Tibial artery (tissue), 4 donors: ENCODE data around the gene CDC6.
"Not testable (repeated sequence)": the region's sequence is repeated elsewhere in the genome, so short reads cannot be mapped to it uniquely, and the experiment has no call there.

Experiments used
- DNase-seq, 2 donors: peaks; one replicate each; pipeline ENCODE4 v3.0.0-alpha.2; 2019
- H3K27ac ChIP-seq, 2 donors: fragments of 200-600 bp; sonication (generic) in 1 of 2; 1 replicate in 1 of 2; 2 replicates in 1 of 2; pipeline ENCODE4 v1.5.1; 2018 to 2019; ENCODE audit warnings: mild to moderate bottlenecking in 1 of 2
- H3K27me3 ChIP-seq, 2 donors: fragments of 200-600 bp; sonication (generic) in 1 of 2; one replicate each; pipeline versions ENCODE4 v1.5.1 to v1.6.0; 2016 to 2019
- H3K36me3 ChIP-seq, 3 donors: fragments of 200-600 bp; sonication (generic) in 2 of 3; one replicate each; pipeline ENCODE4 v1.5.1; 2016 to 2019; ENCODE audit warnings: mild to moderate bottlenecking in 2 of 3
- H3K4me1 ChIP-seq, 4 donors: fragments of 200-600 bp; sonication (generic) in 2 of 4; 1 replicate in 3 of 4; 2 replicates in 1 of 4; pipeline ENCODE4 v1.5.1; 2016 to 2019
- H3K4me3 ChIP-seq, 2 donors: fragments of 200-600 bp; sonication (generic) in 1 of 2; 1 replicate in 1 of 2; 2 replicates in 1 of 2; pipeline ENCODE4 v1.5.1; 2018 to 2019; ENCODE audit warnings: mild to moderate bottlenecking in 2 of 2
- H3K9me3 ChIP-seq, 3 donors: fragments of 200-600 bp; sonication (generic) in 1 of 3; one replicate each; pipeline ENCODE4 v1.5.1; 2016 to 2019
- intact Hi-C: fragments of 100-400 bp; cut with DNase I; formaldehyde crosslinking; loops from one replicate; pipeline ENCODE4 v1.15.0; 2023; ENCODE audit warnings: low total_unique reads
- TF ChIP-seq, protein P1 (sequence below), 2 experiments: fragments of 200-600 bp in 1 of 2; fragments of 450-650 bp in 1 of 2; IDR thresholded peaks; one replicate each; pipeline ENCODE4 v1.5.1; 2017 to 2019; ENCODE audit warnings: antibody characterized with exemption in 2 of 2, mild to moderate bottlenecking in 1 of 2, moderate library complexity in 1 of 2

CDC6 gene

DNA sequence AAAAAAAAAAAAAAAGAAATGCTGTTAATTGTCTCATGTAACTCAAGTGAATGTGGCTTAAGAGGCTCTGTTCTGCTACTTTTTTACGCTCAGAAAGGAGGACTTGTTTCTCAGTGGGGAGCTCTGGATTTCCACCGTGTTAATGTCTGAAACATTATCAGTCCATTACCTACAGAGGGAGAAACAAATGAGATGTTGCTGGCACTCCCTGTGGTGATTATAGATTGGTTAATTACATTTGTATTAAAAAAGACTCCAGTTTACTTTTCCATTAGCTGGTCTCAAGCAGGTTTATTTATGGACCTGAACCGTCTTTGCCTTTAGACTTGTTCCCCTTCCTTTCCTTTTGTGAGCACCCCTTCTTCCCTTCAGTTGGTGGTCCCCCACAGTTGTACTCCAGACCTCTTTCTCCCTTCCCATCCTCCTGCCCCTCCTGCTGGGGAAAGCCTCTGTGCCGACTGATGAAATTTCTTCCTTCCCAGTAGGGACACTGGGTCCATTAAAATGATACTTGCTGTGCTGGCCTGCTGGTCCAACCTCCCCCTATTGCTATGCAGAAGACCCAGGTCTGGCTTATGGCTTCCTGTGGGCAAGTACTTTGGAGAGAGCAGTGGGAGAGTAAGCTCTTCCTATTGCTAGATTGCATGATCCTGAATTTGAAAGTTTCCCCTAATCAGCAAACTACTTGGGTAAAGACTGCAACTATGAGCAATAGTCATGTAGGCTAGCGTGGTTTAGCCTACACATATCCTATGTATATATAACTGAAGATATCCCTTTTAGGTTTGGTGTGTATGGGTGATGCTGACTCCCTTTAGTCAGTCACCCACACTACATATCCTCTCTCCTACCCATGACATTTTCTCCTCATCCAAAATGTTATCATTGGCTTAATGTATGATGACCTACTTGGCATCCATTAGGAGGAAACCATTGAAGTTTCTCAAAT is 8.1 kb downstream of the CDC6 start:
- TF ChIP-seq, protein P1, sequence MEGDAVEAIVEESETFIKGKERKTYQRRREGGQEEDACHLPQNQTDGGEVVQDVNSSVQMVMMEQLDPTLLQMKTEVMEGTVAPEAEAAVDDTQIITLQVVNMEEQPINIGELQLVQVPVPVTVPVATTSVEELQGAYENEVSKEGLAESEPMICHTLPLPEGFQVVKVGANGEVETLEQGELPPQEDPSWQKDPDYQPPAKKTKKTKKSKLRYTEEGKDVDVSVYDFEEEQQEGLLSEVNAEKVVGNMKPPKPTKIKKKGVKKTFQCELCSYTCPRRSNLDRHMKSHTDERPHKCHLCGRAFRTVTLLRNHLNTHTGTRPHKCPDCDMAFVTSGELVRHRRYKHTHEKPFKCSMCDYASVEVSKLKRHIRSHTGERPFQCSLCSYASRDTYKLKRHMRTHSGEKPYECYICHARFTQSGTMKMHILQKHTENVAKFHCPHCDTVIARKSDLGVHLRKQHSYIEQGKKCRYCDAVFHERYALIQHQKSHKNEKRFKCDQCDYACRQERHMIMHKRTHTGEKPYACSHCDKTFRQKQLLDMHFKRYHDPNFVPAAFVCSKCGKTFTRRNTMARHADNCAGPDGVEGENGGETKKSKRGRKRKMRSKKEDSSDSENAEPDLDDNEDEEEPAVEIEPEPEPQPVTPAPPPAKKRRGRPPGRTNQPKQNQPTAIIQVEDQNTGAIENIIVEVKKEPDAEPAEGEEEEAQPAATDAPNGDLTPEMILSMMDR (IDR thresholded peaks at IDR 0.05) = no peak
- Histone ChIP-seq H3K36me3 (no peaks in the 10 kb centered on the region), H3K4me3 (no peak overlapping the region), H3K9me3 (no peaks in the 10 kb centered on the region), H3K4me1 (peaks cover 0 to 27% (median 7%) of the 10 kb centered on the region in 4 donors), H3K27ac (no peak overlapping the region), H3K27me3 (no peaks in the 10 kb centered on the region)
- intact Hi-C loops = loop anchor here (5.0 kb wide), 1 partner anchor 93 kb away; no protein-coding TSS in a partner anchor
- no peak for DNase-seq

DNA sequence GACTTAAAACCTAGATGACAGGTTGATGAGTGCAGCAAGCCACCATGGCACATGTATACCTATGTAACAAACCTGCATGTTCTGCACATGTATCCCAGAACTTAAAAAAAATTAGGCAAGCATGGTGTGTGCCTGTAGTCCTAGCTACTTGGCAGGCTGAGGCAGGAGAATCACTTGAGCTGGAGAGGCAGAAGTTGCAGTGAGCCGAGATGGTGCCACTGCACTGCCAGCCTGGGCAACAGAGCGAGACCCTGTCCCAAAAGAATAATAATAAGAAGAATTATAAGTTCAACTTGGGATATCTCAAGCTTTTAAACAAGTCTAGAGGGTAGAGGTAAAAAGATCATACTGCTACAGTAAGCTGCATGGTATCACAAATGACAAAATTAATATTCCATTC is 9.8 kb downstream of the CDC6 start:
- H3K4me1 ChIP-seq = peaks cover 0 to 27% (median 7%) of the 10 kb centered on the region in 4 donors
- DNase-seq = no peak
- intact Hi-C loops = loop anchor here (5.0 kb wide), 1 partner anchor 95 kb away; no protein-coding TSS in a partner anchor
- H3K36me3 ChIP-seq = no peaks in the 10 kb centered on the region
- no peaks in the 10 kb centered on the region for H3K9me3 ChIP-seq
- no peak overlapping the region for H3K27ac ChIP-seq
- H3K4me3 ChIP-seq = no peak overlapping the region
- TF ChIP-seq, protein P1 (IDR thresholded peaks at IDR 0.05) = no peak
- no peaks in the 10 kb centered on the region for H3K27me3 ChIP-seq

GRCh38 chr17:40298726-40299125 is 11.0 kb downstream of the CDC6 start:
- TF ChIP-seq, protein P1 (IDR thresholded peaks at IDR 0.05) = no peak
- DNase-seq = no peak
- Histone ChIP-seq H3K4me1 (peaks cover 0 to 31% (median 7%) of the 10 kb centered on the region in 4 donors), H3K4me3 (no peak overlapping the region), H3K27me3 (no peaks in the 10 kb centered on the region), H3K9me3 (no peaks in the 10 kb centered on the region), H3K27ac (peak overlapping the region in 1 of 2 donors; percentile 14), H3K36me3 (no peaks in the 10 kb centered on the region)
- intact Hi-C loops = loop anchor here (5.0 kb wide), 1 partner anchor 96 kb away; no protein-coding TSS in a partner anchor

- intact Hi-C loops = loop anchor here (5.0 kb wide), 1 partner anchor 97 kb away; no protein-coding TSS in a partner anchor
- Histone ChIP-seq H3K4me1 (peaks cover 0 to 31% (median 9%) of the 10 kb centered on the region in 4 donors), H3K27ac (peak overlapping the region in 1 of 2 donors; percentile 14)
- not testable (repeated sequence) for H3K4me3 ChIP-seq, H3K36me3 ChIP-seq, DNase-seq, H3K27me3 ChIP-seq, H3K9me3 ChIP-seq
Observed at GRCh38 chr17:40299159-40299757, 11.6 kb downstream of the CDC6 start.

DNA sequence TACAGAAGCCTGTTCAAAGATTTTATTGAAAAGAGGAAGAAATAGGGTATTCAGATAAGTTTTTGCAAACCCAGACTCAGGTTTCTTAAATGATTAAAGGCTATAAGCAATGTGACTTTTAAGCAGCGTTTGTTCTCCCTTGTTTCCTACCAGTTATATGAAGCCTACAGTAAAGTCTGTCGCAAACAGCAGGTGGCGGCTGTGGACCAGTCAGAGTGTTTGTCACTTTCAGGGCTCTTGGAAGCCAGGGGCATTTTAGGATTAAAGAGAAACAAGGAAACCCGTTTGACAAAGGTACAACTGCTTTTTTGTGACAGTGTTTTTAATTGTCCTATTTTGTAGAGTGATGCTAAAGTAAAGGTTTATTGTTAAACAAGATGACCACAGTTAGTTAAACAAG is 13.6 kb downstream of the CDC6 start:
- no peaks in the 10 kb centered on the region for H3K9me3 ChIP-seq
- no peak overlapping the region for H3K27ac ChIP-seq
- no peak for DNase-seq
- intact Hi-C loops = loop anchor here (10.0 kb wide), 1 partner anchor 263 kb away; the partner anchor contains the start of gene CCR7
- peaks cover 0 to 31% (median 13%) of the 10 kb centered on the region in 4 donors for H3K4me1 ChIP-seq
- TF ChIP-seq, protein P1 (IDR thresholded peaks at IDR 0.05) = no peak
- H3K36me3 ChIP-seq = no peaks in the 10 kb centered on the region
- H3K4me3 ChIP-seq = no peak overlapping the region
- no peaks in the 10 kb centered on the region for H3K27me3 ChIP-seq
